MCF 10A (cell line): ENCODE results near the gene PRR13. TPM values are rescaled to one million over a fixed set of nuclear protein-coding genes. Genes with fewer than 3 reads are reported as not detected.
"Not testable (repeated sequence)": the region's sequence is repeated elsewhere in the genome, so short reads cannot be mapped to it uniquely, and the experiment has no call there.

Experiments used
- BruUV-seq: library from RNA; stranded (reverse); fragments of 400-500 nt; replicated peaks from 2 replicates; lab custom pipeline; 2021; lab: Mats Ljungman, UMichigan
- CTCF ChIA-PET: fragments of 300-600 bp; sonication (Branson Sonifier 250); formaldehyde crosslinking; extraction: SDS; loops from one replicate; lab custom pipeline; 2021; ENCODE audit warnings: antibody characterized with exemption, inconsistent platforms; lab: Yijun Ruan, JAX
- POLR2A ChIA-PET: fragments of 300-600, 350-650 bp; sonication (Branson Sonifier 250); formaldehyde crosslinking; extraction: SDS; loops from one replicate; lab custom pipeline; 2020; ENCODE audit warnings: antibody characterized with exemption, inconsistent platforms; lab: Yijun Ruan, JAX
- DNase-seq: peaks from one replicate; pipeline ENCODE4 v3.0.0-alpha.2; 2018; ENCODE audit not compliant: unreplicated experiment
- H3K27ac Mint-ChIP-seq: one replicate; pipeline ENCODE4 v1.8.0; 2022; ENCODE audit warnings: mild to moderate bottlenecking, low read depth, mixed read lengths; ENCODE audit not compliant: unreplicated experiment
- H3K27me3 Mint-ChIP-seq: one replicate; pipeline ENCODE4 v1.8.0; 2022; ENCODE audit warnings: mixed read lengths; ENCODE audit not compliant: insufficient read depth, unreplicated experiment
- H3K36me3 Mint-ChIP-seq: one replicate; pipeline ENCODE4 v1.8.0; 2022; ENCODE audit warnings: mild to moderate bottlenecking, moderate library complexity, mixed read lengths; ENCODE audit not compliant: insufficient read depth, unreplicated experiment
- H3K4me1 Mint-ChIP-seq: one replicate; pipeline ENCODE4 v1.8.0; 2022; ENCODE audit warnings: mixed read lengths; ENCODE audit not compliant: insufficient read depth, unreplicated experiment
- H3K4me3 Mint-ChIP-seq: one replicate; pipeline ENCODE4 v1.8.0; 2022; ENCODE audit warnings: mild to moderate bottlenecking, moderate library complexity, mixed read lengths; ENCODE audit not compliant: unreplicated experiment
- H3K9me3 Mint-ChIP-seq: one replicate; pipeline ENCODE4 v1.8.0; 2022; ENCODE audit warnings: mixed read lengths; ENCODE audit not compliant: unreplicated experiment
- CTCF ChIP-seq: fragments of 200-600 bp; IDR thresholded peaks from one replicate; pipeline ENCODE4 v1.8.0; 2022; ENCODE audit warnings: antibody characterized with exemption, mild to moderate bottlenecking; ENCODE audit not compliant: unreplicated experiment
- intact Hi-C: fragments of 100-400 bp; cut with micrococcal nuclease; formaldehyde crosslinking; loops from 2 replicates; pipeline ENCODE4 v1.14.1; 2022
- total RNA-seq: library from RNA; stranded (reverse); gene quantifications from 2 replicates; pipeline ENCODE4 v1.2.3, GENCODE V29; 2022

PRR13 gene
- total RNA-seq, 1 experiment from 2014 or later, result 147 TPM

DNA sequence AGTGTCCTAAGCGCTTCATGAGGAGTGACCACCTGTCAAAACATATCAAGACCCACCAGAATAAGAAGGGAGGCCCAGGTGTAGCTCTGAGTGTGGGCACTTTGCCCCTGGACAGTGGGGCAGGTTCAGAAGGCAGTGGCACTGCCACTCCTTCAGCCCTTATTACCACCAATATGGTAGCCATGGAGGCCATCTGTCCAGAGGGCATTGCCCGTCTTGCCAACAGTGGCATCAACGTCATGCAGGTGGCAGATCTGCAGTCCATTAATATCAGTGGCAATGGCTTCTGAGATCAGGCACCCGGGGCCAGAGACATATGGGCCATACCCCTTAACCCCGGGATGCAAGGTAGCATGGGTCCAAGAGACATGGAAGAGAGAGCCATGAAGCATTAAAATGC lies 30.6 kb upstream of the PRR13 start:
- H3K36me3 Mint-ChIP-seq, result peaks cover 86% of the 10 kb centered on the region
- no peaks in the 10 kb centered on the region for H3K27me3 Mint-ChIP-seq
- peak overlapping the region; percentile 25 for H3K27ac Mint-ChIP-seq
- ChIA-PET CTCF (interaction anchor here (0.6 to 1.2 kb wide), 4 partner anchors 10 to 88 kb away, joined by 3 to 5 read pairs (median 3); no protein-coding TSS in a partner anchor), POLR2A (interaction anchor here (1.1 kb wide), 2 partner anchors 11 to 32 kb away, joined by 3 to 4 read pairs; no protein-coding TSS in a partner anchor)
- intact Hi-C loops, result no loop called here
- H3K9me3 Mint-ChIP-seq, result no peaks in the 10 kb centered on the region
- H3K4me1 Mint-ChIP-seq, result no peaks in the 10 kb centered on the region
- no peak for DNase-seq
- TF ChIP-seq CTCF, result no peak
- H3K4me3 Mint-ChIP-seq, result no peak overlapping the region
- no TSS peak for BruUV-seq

DNA sequence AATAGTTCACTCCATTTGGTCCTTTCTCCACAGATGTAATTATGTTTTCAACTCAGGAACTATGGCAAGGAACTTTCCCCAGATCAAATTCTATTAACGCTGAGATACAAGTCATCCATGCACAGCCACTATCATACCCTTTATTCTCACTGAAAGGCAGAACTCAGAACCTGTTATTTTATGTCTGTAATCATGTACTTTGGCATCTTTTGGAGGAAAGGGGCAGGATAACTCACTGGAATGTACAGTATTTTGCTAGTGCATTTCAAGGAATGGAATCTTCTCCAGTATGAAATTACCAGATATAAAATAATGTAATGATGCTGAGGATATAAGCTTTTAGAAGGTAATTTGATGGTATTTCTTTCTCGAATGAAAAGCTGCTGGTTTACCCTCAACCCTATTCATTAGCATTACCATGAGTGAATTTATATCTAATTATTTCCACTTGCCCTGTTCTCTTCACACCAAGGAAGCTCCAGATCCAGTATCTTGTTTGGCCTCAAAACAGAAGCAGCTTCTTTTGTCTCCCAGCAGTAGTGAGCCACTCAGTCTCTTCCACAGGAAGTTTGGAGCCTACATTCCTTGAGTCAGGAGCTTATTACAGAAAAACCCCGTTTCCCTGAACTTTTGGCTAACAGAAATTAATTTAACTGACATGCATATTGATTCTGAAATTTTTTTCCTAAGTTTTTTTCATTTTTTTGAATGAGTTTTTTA lies 27.9 kb upstream of the PRR13 start:
- intact Hi-C loops, result loop anchor here (2.0 kb wide), 1 partner anchor 61 kb away; no protein-coding TSS in a partner anchor
- BruUV-seq, result no TSS peak
- no peak for TF ChIP-seq CTCF
- no peak overlapping the region for H3K4me3 Mint-ChIP-seq
- POLR2A ChIA-PET, result interaction anchor here (0.6 to 1.6 kb wide), 6 partner anchors 9 to 779 kb away, joined by 3 to 6 read pairs (median 4); no protein-coding TSS in a partner anchor
- no peaks in the 10 kb centered on the region for H3K27me3 Mint-ChIP-seq
- DNase-seq, result no peak
- CTCF ChIA-PET, result interaction anchor here (0.6 to 1.9 kb wide), 4 partner anchors 52 to 68 kb away, joined by 3 to 6 read pairs (median 4); no protein-coding TSS in a partner anchor
- H3K4me1 Mint-ChIP-seq, result peaks cover 4% of the 10 kb centered on the region
- H3K36me3 Mint-ChIP-seq, result peaks cover 67% of the 10 kb centered on the region
- H3K9me3 Mint-ChIP-seq, result no peaks in the 10 kb centered on the region
- H3K27ac Mint-ChIP-seq, result no peak overlapping the region

DNA sequence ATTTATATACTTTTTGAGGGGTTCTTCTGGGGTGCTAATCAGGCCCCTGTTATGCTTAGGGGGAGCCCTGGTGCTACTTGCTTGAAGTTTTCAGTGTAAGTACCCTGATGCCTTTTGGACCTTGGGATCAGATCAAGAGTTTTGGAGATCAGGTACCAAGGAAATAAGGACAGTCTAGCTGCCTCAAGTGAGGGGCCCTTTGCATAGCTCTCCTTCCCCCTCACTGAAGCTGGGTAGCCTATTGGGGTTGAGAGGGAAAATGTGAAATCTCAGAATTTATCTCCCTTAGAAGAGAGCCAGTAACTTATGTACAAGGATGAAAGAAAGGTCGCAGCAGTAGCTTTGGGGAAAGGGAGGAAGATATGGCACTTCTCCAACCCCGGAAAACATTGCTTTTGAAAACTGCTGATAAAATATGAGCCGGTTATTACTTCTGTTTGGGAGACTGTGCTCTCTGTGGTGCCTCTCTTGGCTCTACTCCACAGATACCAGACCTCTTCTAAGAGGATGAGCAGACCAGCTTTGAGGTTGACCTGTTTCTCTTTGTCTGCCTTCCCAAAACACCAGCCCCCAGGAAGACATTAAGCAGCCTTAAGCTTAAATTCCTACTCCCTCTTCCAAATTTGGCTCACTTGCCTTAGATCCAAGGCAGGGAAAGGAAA lies 26.6 kb upstream of the PRR13 start:
- CTCF ChIA-PET, result interaction anchor here (0.7 to 1.9 kb wide), 6 partner anchors 59 to 90 kb away, joined by 3 to 6 read pairs (median 4); no protein-coding TSS in a partner anchor
- Mint-ChIP-seq H3K27ac (no peak overlapping the region), H3K27me3 (no peaks in the 10 kb centered on the region), H3K4me1 (peaks cover 8% of the 10 kb centered on the region), H3K36me3 (peaks cover 56% of the 10 kb centered on the region), H3K9me3 (no peaks in the 10 kb centered on the region), H3K4me3 (no peak overlapping the region)
- intact Hi-C loops, result no loop called here
- no peak for TF ChIP-seq CTCF
- BruUV-seq, result no TSS peak
- POLR2A ChIA-PET, result interaction anchor here (0.6 to 1.6 kb wide), 7 partner anchors 26 to 339 kb away, joined by 3 to 5 read pairs (median 4); partner anchors contain the start of gene SP1
- no peak for DNase-seq

DNA sequence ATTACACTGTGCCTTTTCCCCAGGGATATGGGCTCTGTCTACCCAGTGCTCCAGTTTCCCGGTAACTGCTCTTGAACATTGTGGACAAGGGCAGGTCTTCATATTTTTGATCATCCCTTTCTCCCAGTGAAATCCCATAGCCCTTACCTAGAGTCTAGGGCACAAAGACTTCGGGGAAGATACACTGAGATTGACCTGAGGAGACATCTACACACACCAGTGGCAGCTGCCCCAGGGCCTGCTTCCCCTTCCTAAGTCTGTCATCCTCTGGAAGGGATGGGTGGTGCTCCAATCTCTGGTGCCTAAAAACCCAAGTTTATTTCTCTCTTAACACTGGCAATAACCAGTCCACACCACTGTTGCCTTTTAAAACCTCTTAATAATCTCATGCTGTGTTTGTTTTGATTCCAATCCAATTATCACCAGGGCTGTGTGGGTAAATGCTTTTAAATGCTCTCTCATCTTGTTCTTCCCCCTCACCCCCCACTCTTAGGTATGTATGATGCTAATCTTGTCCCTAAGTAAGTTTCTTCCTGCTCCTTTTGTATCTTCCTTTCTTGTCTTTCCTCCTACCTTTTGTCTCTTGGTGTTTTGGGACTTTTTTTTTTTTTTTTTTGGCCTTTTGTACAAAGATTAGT lies 25.7 kb upstream of the PRR13 start:
- Mint-ChIP-seq H3K27ac (peak overlapping the region; percentile 5), H3K36me3 (peaks cover 46% of the 10 kb centered on the region)
- intact Hi-C loops, H3K4me3 Mint-ChIP-seq, BruUV-seq, H3K4me1 Mint-ChIP-seq, H3K27me3 Mint-ChIP-seq, DNase-seq, H3K9me3 Mint-ChIP-seq: not testable (repeated sequence)
- POLR2A ChIA-PET, result interaction anchor here (0.7 to 2.2 kb wide), 2 partner anchors 25 to 34 kb away, joined by 4 to 10 read pairs; no protein-coding TSS in a partner anchor
- CTCF ChIA-PET, result interaction anchor here (0.6 to 1.2 kb wide), 6 partner anchors 33 to 91 kb away, joined by 3 to 6 read pairs (median 4); no protein-coding TSS in a partner anchor

DNA sequence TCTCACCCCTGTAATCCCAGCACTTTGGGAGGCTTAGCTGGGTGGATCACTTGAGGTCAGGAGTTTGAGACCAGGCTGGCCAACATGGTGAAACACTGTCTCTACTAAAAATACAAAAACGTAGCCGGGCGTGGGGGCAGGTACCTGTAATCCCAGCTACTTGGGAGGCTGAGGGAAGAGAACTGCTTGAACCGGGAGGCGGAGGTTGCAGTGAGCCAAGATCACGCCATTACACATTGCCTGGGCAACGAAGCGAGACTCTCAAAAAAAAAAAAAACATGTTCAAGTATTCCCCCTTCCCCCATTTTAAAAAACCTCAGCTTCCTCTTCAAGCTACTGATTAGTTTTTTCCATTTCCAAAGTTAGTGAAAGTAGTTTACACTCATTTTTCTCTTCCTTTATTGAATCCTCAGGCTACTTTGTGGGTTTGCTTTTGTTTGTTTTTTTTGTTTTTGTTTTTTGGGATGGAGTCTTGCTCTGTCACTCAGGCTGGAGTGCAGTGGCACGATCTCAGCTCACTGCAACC lies 24.2 kb upstream of the PRR13 start:
- Mint-ChIP-seq H3K4me1 (peaks cover 14% of the 10 kb centered on the region), H3K36me3 (peaks cover 39% of the 10 kb centered on the region)
- ChIA-PET CTCF (interaction anchor here (0.6 to 2.7 kb wide), 5 partner anchors 26 to 93 kb away, joined by 3 to 34 read pairs (median 3); partner anchors contain the start of gene SP1), POLR2A (interaction anchor here (0.6 to 2.2 kb wide), 11 partner anchors 23 to 122 kb away, joined by 3 to 10 read pairs (median 4); partner anchors contain the start of genes AAAS, PFDN5 and SP1)
- H3K4me3 Mint-ChIP-seq, H3K27ac Mint-ChIP-seq, intact Hi-C loops, DNase-seq, H3K9me3 Mint-ChIP-seq, H3K27me3 Mint-ChIP-seq, BruUV-seq: not testable (repeated sequence)
